Bronchial epithelial cell (primary cell): Measurements from ENCODE around the gene CRELD2. TPM values are rescaled to one million over a fixed set of nuclear protein-coding genes. Genes with fewer than 3 reads are reported as not detected.

Experiments
- DNase-seq: peaks from one replicate; pipeline ENCODE4 v3.0.0-alpha.2; 2010; ENCODE audit warnings: low read depth
- FAIRE-seq: peaks from 2 replicates; lab custom pipeline; 2011; peaks lifted over from hg19 to GRCh38; lab: Jason Lieb, UNC
- H3K27me3 ChIP-seq: 2 replicates; pipeline ENCODE4 v1.5.1; 2011; ENCODE audit warnings: low read length; ENCODE audit not compliant: control insufficient read depth, insufficient read depth
- H3K36me3 ChIP-seq: 2 replicates; pipeline ENCODE4 v1.5.1; 2011; ENCODE audit warnings: low read length; ENCODE audit not compliant: control insufficient read depth, insufficient read depth
- H3K4me3 ChIP-seq: 2 replicates; pipeline ENCODE4 v1.5.1; 2011; ENCODE audit warnings: mild to moderate bottlenecking, low read depth, low read length, control low read depth
- CTCF ChIP-seq: IDR thresholded peaks from 2 replicates; pipeline ENCODE4 v1.5.1; 2011; ENCODE audit warnings: mild to moderate bottlenecking, moderate library complexity, low read length, control low read depth, inconsistent platforms; ENCODE audit not compliant: insufficient read depth, severe bottlenecking
- total RNA-seq: library from RNA; depleted of rRNA; stranded (reverse); fragments of >200 nt; gene quantifications from 2 replicates; pipeline ENCODE4 v1.2.1, GENCODE V29; 2014

Gene CRELD2
- total RNA-seq, 1 donor from 2014 or later = 57.4 TPM

GRCh38 chr22:49923445-49923844, 5.0 kb downstream of the CRELD2 start:
- Histone ChIP-seq H3K36me3 (peaks cover 10% of the 10 kb centered on the region), H3K4me3 (no peak overlapping the region), H3K27me3 (no peaks in the 10 kb centered on the region)
- no peak for DNase-seq
- TF ChIP-seq CTCF = peak; percentile 34
- FAIRE-seq = no peak

GRCh38 chr22:49924113-49924833, 5.8 kb downstream of the CRELD2 start:
- no peak for TF ChIP-seq CTCF
- Histone ChIP-seq H3K4me3 (no peak overlapping the region), H3K36me3 (peaks cover 10% of the 10 kb centered on the region), H3K27me3 (no peaks in the 10 kb centered on the region)
- DNase-seq (no peak), FAIRE-seq (no peak)

DNA sequence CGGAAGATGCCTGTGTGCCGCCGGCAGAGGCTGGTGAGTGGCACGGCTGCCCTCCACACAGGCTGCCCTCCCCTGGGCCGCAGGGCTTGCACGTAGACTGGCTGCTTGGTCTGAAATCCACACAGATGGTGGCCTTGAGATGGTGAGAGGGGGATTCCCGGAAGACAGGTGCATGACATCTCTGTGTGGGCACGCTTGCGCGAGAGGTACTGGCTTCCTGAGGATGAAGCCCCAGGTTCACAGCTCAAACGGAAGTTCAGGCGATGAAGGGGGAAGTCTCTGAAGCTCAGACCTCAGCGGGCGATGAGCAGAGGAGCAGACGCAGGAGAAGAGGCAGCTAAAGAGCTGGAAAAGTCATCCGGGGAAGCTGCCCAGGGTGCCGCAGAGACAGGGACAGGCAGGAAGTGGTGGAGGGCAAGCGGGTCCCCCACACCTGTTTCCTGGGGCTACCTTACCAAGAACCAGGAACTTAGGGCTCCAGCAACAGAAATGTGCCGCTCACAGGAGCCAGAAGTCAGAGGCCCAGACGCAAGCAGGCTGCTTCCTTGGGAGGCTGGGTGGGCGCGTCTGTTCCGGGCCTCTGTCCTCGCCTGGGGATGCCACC, 7.2 kb downstream of the CRELD2 start:
- DNase-seq (no peak), FAIRE-seq (no peak)
- Histone ChIP-seq H3K36me3 (peaks cover 10% of the 10 kb centered on the region), H3K4me3 (no peak overlapping the region), H3K27me3 (no peaks in the 10 kb centered on the region)
- no peak for TF ChIP-seq CTCF

- DNase-seq (no peak), FAIRE-seq (no peak)
- Histone ChIP-seq H3K4me3 (no peak overlapping the region), H3K36me3 (peaks cover 8% of the 10 kb centered on the region), H3K27me3 (no peaks in the 10 kb centered on the region)
- TF ChIP-seq CTCF = no peak
Observed at GRCh38 chr22:49926916-49927315, 8.5 kb downstream of the CRELD2 start.

DNA sequence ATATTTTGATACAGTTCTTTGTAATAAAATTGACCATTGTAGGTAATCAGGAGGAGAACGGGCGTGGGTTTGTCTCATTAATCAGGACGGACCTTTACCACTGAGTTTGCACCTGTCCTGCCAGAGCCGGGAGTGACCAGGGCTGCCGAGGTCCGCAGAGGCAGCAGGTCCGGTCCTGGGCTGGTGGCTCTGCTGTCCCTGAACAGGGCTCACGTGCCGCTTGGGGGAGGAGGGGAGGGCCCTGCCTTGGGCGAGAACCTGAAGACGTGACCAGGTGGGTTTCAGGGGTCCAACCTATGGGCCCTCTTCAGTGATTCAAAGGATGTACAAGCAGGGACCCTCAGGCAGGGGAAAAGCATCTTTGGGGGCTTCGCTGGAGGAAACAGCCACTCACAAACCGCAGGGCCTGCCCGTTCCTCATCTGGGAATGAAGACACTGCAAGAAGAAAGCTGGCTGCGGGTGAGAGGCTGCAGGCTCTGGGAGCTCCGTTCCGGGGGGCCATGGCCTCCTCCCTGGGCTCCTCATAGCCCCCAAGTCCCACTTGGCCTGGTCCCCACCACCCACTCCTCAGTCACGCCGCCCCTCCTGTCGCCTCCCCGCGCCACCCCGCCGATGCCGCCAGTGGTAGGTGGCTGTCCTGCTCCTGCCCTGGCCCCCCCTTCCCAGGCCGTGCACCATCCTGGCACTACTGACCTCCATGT, 9.2 kb downstream of the CRELD2 start:
- TF ChIP-seq CTCF = no peak
- FAIRE-seq (no peak), DNase-seq (no peak)
- H3K4me3 ChIP-seq = no peak overlapping the region
- peaks cover 8% of the 10 kb centered on the region for H3K36me3 ChIP-seq
- no peaks in the 10 kb centered on the region for H3K27me3 ChIP-seq
